Astrocyte (in vitro differentiated cells and primary cell): ENCODE data around the gene JAKMIP2. TPM values are rescaled to one million over a fixed set of nuclear protein-coding genes. Genes with fewer than 3 reads are reported as not detected.
A peak's percentile ranks its signal among the peaks of the same experiment; 100 is the strongest.

Source experiments
- DNase-seq: peaks from one replicate; pipeline ENCODE4 v3.0.0-alpha.2; 2010; ENCODE audit warnings: low read depth
- FAIRE-seq: peaks from 2 replicates; lab custom pipeline; 2011; peaks lifted over from hg19 to GRCh38; lab: Jason Lieb, UNC
- H2AFZ ChIP-seq: 2 replicates; pipeline ENCODE4 v1.6.0; 2012; ENCODE audit warnings: low read depth, low read length, inconsistent platforms
- H3K27ac ChIP-seq: 2 replicates; pipeline ENCODE4 v1.5.1; 2011; ENCODE audit warnings: low read depth, low read length, inconsistent platforms
- H3K27me3 ChIP-seq: 2 replicates; pipeline ENCODE4 v1.6.0; 2011; ENCODE audit warnings: low read length, inconsistent platforms; ENCODE audit not compliant: insufficient read depth
- H3K36me3 ChIP-seq: 2 replicates; pipeline ENCODE4 v1.5.1; 2011; ENCODE audit warnings: low read length, inconsistent platforms; ENCODE audit not compliant: insufficient read depth
- H3K4me1 ChIP-seq: 2 replicates; pipeline ENCODE4 v1.5.1; 2011; ENCODE audit warnings: low read length, inconsistent platforms; ENCODE audit not compliant: insufficient read depth
- H3K4me2 ChIP-seq: 2 replicates; pipeline ENCODE4 v1.6.0; 2012; ENCODE audit warnings: low read length, inconsistent platforms
- H3K4me3 ChIP-seq: 2 replicates; pipeline ENCODE4 v1.5.1; 2011; ENCODE audit warnings: low read depth, mild to moderate bottlenecking, low read length, inconsistent platforms; ENCODE audit not compliant: insufficient read depth
- H3K79me2 ChIP-seq: 2 replicates; pipeline ENCODE4 v1.6.0; 2012; ENCODE audit warnings: mild to moderate bottlenecking, low read length, inconsistent platforms; ENCODE audit not compliant: insufficient read depth
- H3K9ac ChIP-seq: 2 replicates; pipeline ENCODE4 v1.6.0; 2012; ENCODE audit warnings: mild to moderate bottlenecking, low read length, inconsistent platforms
- H3K9me3 ChIP-seq: 2 replicates; pipeline ENCODE4 v1.5.1; 2012; ENCODE audit warnings: low read depth, mild to moderate bottlenecking, low read length, inconsistent platforms; ENCODE audit not compliant: insufficient read depth
- H4K20me1 ChIP-seq: 2 replicates; pipeline ENCODE4 v1.6.0; 2012; ENCODE audit warnings: low read length, inconsistent platforms; ENCODE audit not compliant: insufficient read depth
- H3K27ac Mint-ChIP-seq: one replicate; pipeline ENCODE4 v1.8.0; 2021; ENCODE audit warnings: mild to moderate bottlenecking, mixed read lengths; ENCODE audit not compliant: unreplicated experiment
- H3K27me3 Mint-ChIP-seq: one replicate; pipeline ENCODE4 v1.8.0; 2021; ENCODE audit warnings: low read depth, mixed read lengths; ENCODE audit not compliant: unreplicated experiment
- H3K36me3 Mint-ChIP-seq: one replicate; pipeline ENCODE4 v1.8.0; 2021; ENCODE audit warnings: low read depth, mixed read lengths; ENCODE audit not compliant: unreplicated experiment
- H3K4me1 Mint-ChIP-seq: one replicate; pipeline ENCODE4 v1.8.0; 2021; ENCODE audit warnings: low read depth, mixed read lengths; ENCODE audit not compliant: unreplicated experiment
- H3K4me3 Mint-ChIP-seq: one replicate; pipeline ENCODE4 v1.8.0; 2021; ENCODE audit warnings: mild to moderate bottlenecking, moderate library complexity, mixed read lengths; ENCODE audit not compliant: unreplicated experiment
- H3K9me3 Mint-ChIP-seq: one replicate; pipeline ENCODE4 v1.8.0; 2021; ENCODE audit warnings: mild to moderate bottlenecking, mixed read lengths; ENCODE audit not compliant: unreplicated experiment
- EZH2 ChIP-seq: IDR thresholded peaks from 2 replicates; pipeline ENCODE4 v1.6.1; 2012; ENCODE audit warnings: mild to moderate bottlenecking, low read length, inconsistent platforms; ENCODE audit not compliant: insufficient read depth
- total RNA-seq: library from RNA; stranded (reverse); gene quantifications from 2 replicates; pipeline ENCODE4 v1.2.1, GENCODE V29; 2021
- TF ChIP-seq, protein P1 (sequence below): IDR thresholded peaks from 2 replicates; pipeline ENCODE4 v1.5.1; 2011; ENCODE audit warnings: low read depth, mild to moderate bottlenecking, inconsistent platforms, low read length, moderate library complexity; ENCODE audit not compliant: insufficient read depth

Gene JAKMIP2
- total RNA-seq, 1 donor from 2014 or later, result 15.1 TPM

DNA sequence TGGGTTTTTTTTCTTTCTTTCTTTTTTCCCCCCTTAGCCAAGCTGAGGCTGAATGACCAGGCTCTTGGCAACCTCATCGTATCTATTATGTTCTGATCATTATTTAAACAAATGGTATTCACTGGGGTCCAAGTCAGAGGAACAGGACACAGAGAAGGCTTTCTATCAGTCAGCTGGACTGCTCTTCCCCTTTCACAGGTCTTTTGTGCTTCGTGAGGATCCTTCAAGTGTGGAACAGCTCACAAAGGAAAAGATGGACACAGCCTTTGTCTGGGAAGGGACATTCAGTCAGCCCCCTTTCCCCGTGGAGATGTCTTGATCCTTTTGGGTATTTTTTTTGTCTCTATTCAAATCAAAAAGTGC, 218.4 kb downstream of the JAKMIP2 start:
- Mint-ChIP-seq H3K36me3 (no peaks in the 10 kb centered on the region), H3K4me3 (no peak overlapping the region), H3K4me1 (peaks cover 49% of the 10 kb centered on the region), H3K27ac (no peak overlapping the region), H3K9me3 (no peaks in the 10 kb centered on the region), H3K27me3 (no peaks in the 10 kb centered on the region)
- Histone ChIP-seq H3K9ac (no peak overlapping the region), H3K27me3 (no peaks in the 10 kb centered on the region), H3K4me1 (peaks cover 29% of the 10 kb centered on the region), H3K36me3 (no peaks in the 10 kb centered on the region), H2AFZ (no peak overlapping the region), H3K79me2 (no peaks in the 10 kb centered on the region), H3K27ac (no peak overlapping the region), H3K4me3 (no peak overlapping the region), H4K20me1 (no peaks in the 10 kb centered on the region), H3K9me3 (no peaks in the 10 kb centered on the region), H3K4me2 (no peak overlapping the region)
- FAIRE-seq, result no peak
- TF ChIP-seq, protein P1, sequence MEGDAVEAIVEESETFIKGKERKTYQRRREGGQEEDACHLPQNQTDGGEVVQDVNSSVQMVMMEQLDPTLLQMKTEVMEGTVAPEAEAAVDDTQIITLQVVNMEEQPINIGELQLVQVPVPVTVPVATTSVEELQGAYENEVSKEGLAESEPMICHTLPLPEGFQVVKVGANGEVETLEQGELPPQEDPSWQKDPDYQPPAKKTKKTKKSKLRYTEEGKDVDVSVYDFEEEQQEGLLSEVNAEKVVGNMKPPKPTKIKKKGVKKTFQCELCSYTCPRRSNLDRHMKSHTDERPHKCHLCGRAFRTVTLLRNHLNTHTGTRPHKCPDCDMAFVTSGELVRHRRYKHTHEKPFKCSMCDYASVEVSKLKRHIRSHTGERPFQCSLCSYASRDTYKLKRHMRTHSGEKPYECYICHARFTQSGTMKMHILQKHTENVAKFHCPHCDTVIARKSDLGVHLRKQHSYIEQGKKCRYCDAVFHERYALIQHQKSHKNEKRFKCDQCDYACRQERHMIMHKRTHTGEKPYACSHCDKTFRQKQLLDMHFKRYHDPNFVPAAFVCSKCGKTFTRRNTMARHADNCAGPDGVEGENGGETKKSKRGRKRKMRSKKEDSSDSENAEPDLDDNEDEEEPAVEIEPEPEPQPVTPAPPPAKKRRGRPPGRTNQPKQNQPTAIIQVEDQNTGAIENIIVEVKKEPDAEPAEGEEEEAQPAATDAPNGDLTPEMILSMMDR, result no peak
- TF ChIP-seq EZH2, result no peak
- no peak for DNase-seq

DNA sequence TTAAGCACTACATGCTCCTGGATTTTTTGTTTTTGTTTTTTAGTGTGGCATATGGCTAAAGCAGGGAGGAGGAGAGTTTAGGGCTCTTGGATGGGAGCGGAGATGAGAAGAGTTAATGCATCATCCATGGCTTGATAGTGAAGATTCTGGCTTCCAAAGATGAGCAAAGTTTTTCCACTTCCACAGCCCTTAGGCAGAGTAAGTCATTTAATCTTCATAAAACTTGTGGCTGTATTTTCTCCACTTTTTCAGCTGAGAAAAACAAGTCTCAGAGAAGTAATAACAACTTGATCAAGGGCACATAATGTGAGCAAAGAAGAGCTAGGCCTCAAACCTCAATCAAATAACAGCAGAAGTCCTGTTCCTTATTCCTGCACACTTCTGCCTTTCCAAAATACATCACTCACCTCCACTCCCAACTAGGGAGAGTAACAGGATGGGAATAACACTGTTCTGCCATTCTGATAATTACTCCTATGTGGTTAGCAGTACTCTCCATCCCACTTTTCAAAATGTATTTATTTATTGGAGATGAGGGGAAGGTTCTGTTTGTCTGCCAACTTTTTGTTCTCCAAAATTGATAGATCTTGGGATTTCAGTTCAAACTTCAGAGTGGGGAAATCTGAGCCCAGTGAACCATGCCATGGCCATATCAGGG, 218.9 kb downstream of the JAKMIP2 start:
- Mint-ChIP-seq H3K36me3 (no peaks in the 10 kb centered on the region), H3K27me3 (no peaks in the 10 kb centered on the region), H3K9me3 (no peaks in the 10 kb centered on the region), H3K4me3 (no peak overlapping the region), H3K4me1 (peaks cover 47% of the 10 kb centered on the region), H3K27ac (no peak overlapping the region)
- DNase-seq, result no peak
- Histone ChIP-seq H3K79me2 (no peaks in the 10 kb centered on the region), H3K27ac (no peak overlapping the region), H2AFZ (no peak overlapping the region), H3K27me3 (no peaks in the 10 kb centered on the region), H3K4me2 (no peak overlapping the region), H3K9ac (no peak overlapping the region), H3K9me3 (no peaks in the 10 kb centered on the region), H3K4me1 (peaks cover 33% of the 10 kb centered on the region), H4K20me1 (no peaks in the 10 kb centered on the region), H3K36me3 (no peaks in the 10 kb centered on the region), H3K4me3 (no peak overlapping the region)
- TF ChIP-seq, protein P1, result no peak
- TF ChIP-seq EZH2, result no peak
- FAIRE-seq, result no peak

GRCh38 chr5:147561435-147561834, 221.1 kb downstream of the JAKMIP2 start:
- no peak for DNase-seq
- Histone ChIP-seq H3K4me3 (no peak overlapping the region), H3K4me2 (no peak overlapping the region), H3K4me1 (peaks cover 23% of the 10 kb centered on the region), H3K9me3 (no peaks in the 10 kb centered on the region), H3K9ac (no peak overlapping the region), H3K27ac (no peak overlapping the region), H2AFZ (no peak overlapping the region), H3K27me3 (no peaks in the 10 kb centered on the region), H3K36me3 (no peaks in the 10 kb centered on the region), H4K20me1 (no peaks in the 10 kb centered on the region), H3K79me2 (no peaks in the 10 kb centered on the region)
- no peaks in the 10 kb centered on the region for H3K9me3 Mint-ChIP-seq
- H3K36me3 Mint-ChIP-seq, result no peaks in the 10 kb centered on the region
- H3K4me3 Mint-ChIP-seq, result peak overlapping the region; percentile 61
- H3K27ac Mint-ChIP-seq, result no peak overlapping the region
- TF ChIP-seq, protein P1, result no peak
- H3K4me1 Mint-ChIP-seq, result peaks cover 32% of the 10 kb centered on the region
- H3K27me3 Mint-ChIP-seq, result no peaks in the 10 kb centered on the region
- FAIRE-seq, result no peak
